GM19455 (cell line): ENCODE data around the gene MBLAC1.
A peak's percentile ranks its signal among the peaks of the same experiment; 100 is the strongest.

ENCODE experiments used
- ATAC-seq: cut with Tn5 transposase; IDR thresholded peaks from one replicate; pipeline ENCODE4 v1.9.1; 2021; ENCODE audit not compliant: unreplicated experiment

MBLAC1 gene

DNA sequence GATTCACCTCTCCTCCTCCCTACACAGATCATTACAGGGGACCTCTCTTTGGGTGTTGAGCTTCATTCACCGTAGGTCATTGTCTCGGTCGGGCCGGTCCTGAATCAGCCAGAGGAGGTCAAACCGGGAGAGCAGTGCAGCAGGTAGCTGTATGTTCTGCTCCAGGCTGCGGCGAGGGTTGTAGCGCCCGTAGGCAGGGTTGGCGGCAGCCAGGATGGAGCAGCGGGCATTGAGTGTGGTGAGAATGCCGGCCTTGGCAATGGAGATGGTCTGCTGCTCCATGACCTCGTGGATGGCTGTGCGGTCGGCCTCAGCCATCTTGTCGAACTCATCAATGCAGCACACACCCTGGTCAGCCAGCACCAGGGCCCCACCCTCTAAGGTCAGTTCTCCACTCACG, 31.1 kb upstream of the MBLAC1 start:
- no peak for ATAC-seq

DNA sequence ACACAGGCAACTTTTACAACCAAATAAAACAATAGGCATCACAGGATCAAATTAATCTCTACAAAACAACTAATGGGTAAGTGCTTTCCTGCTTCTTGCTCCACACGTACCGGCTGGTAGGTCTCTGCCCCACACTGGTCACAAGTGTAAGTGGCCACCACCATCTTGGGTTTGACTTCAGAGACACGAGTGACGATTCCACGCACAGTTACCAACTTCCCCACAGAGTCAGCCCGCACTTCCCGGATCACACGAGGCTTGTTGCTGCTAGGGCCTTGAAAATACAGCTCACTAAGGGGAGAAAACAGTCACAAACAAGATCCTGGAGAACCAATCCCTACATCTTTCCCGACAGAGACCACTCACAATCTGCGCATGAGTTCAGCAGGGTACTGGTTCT, 27.9 kb upstream of the MBLAC1 start:
- no peak for ATAC-seq

DNA sequence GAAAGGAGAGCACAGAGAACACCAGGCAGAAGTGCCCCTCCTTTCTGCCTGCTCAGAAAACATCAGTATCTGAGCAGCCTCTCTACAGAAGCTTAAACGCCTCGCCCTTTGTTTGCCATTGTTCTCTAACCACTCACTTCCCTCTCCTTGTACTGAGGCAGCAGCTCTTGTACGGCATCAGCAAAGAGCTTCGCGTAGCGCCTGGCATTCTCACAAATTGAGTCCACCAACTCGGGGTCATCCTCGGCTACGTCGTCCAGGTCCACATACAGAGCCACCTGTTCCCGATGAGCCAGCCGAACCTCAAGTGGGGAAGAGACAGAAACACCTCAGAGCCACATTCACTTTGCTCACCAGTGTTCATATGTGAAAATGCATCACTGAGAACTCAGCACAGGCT, 27.3 kb upstream of the MBLAC1 start:
- ATAC-seq: no peak

DNA sequence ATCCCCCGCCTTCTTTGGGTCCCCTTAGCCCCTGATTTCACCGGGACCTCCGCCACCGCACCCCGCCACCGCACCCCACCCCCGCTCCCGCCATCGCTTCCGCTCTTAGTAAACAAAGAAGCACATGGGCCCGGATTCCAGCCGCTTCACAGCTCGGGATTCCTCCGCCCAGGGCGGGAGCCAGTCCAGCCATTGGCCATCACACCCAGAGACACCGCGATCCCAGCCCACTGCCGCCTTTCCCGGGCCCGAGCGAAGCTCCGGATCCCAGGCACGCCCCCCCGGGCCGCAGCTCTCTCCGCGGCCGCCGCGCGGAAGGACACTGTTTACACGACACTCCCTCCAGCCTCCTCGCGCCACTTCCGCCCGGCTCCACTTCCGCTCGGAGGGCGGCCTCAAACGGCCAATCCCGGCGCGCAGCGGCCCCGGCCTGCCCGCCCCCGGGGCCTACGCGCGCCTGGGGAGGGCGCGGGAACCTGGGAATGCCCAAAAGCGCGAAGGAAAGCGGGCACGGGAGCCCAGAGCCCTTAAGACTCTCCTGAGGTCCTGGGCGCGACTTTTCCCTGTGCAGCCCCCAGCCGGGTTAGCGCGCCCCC, 26.2 kb upstream of the MBLAC1 start:
- peak; percentile 61 for ATAC-seq

DNA sequence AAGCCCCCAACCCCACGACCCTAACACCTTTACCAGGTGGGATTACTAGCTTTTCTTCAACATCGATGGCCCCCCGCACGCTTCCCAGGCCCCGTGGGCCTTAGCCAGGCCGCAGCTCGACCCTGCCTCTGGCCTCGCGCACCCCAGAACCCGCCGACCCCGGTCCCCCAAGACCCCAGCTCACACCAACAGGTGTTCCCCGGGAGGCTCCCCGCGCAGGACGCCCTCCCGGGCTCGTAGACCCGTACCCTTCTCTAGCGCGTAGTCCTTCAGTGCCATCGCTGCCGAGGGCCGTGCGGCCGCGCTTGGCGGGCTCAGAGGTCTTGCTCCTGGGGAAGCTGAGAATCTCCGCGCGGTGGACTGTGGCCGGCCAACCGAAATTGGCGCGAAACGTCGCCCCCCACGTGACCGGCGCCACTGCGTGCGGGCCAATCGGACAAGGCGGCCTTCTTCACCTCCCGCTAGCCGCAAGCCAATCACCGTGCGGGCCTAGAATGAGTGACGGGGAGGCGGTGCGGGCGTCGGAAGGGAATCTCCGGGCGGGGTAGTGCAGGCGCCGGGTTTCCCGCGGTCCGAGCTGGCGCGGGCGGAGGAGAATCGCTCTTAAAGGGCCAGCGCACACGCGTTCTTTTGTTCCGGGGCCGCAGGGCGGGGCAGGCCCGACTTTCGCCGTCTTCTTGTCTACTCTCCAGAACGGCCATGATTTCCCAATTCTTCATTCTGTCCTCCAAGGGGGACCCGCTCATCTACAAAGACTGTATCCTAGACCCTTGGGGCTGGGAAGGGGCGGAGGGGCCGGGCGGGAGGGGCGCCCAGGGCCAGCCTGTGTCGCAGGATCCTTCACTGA, 25.5 kb upstream of the MBLAC1 start, which contains the start of the genes AP4M1 and MCM7:
Gene AP4M1, plus strand, starts transcription at position 628 of the 847 bp plus-strand sequence. Its CDS starts 72 bp downstream, at position 700.
Gene MCM7, minus strand, starts transcription at position 382 of the 847 bp plus-strand sequence. Its CDS starts 103 bp downstream, at position 279.
- ATAC-seq: peak; percentile 86

DNA sequence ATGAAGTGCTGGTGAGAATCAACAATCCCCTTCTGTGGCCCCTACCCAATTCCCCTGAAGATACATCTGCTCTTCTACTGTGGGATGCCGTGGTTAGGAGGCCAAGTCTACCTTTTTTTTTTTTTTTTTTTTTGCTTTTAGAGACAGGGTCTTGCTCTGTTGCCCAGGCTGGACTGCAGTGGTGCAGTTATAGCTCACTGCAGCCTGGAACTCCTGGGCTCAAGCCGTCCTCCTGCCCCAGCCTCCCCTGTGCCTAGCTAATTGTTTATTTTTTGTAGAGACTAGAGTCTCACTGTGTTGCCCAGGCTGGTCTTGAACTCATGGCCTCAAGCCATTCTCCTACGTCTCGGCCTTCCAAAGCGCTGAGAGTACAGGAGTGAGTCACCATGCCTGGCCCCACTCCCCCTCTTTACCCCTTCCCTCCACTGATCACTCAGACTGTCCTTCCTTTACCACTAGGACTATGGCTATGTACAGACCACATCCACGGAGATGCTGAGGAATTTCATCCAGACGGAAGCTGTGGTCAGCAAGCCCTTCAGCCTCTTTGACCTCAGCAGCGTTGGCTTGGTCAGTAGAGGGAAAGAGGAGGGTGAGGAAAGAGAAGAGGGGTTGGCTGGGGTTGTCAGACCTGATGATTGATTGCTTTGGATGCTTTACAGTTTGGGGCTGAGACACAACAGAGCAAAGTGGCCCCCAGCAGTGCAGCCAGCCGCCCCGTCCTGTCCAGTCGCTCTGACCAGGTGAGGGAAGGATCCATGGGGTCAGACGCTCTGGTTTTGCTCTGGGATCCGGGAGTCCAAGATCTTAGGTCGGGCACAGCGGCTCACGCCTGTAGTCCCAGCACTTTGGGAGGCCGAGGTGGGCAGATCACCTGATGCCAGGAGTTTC, 23.6 kb upstream of the MBLAC1 start:
- ATAC-seq: no peak

DNA sequence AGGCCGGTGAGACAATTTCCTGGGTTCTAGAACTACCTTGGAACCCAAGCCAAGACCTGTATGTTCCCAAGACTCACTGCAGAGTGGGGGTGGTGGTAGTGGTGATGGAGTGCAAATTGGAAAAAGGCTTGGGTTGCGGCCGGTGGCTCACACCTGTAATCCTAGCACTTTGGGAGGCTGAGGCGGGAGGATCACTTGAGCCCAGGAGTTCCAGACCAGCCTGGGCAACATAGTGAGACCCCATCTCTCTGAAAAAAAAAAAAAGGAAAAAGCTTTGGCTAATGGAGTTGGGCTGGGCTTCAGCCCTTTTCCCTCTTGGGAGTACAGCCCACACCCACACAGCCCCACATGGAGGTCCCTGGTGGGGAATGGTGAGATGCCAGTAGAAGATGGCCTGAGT, 21.2 kb upstream of the MBLAC1 start:
- ATAC-seq: no peak

DNA sequence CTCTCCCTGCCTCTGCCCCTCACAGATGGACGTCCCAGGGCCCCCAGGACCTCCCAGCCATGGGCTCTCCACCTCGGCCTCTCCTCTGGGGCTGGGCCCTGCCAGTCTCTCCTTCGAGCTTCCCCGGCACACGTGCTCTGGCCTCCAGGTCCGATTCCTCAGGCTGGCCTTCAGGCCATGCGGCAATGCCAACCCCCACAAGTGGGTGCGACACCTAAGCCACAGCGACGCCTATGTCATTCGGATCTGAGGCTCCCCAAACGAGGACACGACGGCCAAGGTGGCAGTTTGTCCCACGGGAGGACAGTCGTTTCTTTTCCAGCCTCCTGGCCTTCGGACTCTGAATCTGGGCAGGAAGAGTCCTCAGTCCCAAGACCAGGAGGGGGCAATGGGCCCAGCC, 20.1 kb upstream of the MBLAC1 start:
- no peak for ATAC-seq

DNA sequence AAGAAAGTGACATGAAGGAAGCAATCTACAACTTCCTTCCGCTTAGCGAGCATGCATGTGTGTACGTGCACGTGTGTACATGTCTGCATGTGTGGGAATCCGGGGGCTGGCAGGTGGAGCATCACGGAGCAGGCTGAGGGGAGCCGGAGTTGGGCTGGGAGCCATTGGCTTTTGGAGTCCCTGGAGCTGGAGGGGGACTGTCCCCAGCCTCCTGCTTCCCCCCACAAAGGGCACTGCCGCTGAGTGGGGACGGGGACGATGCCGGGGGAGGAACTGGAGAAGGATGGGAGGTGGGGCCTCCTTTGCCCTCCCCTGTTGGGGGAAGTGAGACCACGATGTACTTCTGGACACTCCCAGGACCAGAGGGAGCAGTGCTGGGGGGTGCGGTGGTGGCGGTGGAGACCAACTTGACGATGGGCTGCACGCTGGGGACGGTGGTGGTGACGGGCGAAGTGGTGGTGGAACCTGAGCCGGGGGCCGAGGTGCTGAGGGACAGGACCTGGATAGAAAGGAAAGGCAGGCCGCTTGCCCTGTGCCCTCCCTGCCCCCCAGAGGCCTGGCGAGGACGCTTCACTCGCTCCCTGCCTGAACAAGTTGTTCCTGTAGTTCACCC, 19.5 kb upstream of the MBLAC1 start:
- ATAC-seq: no peak

DNA sequence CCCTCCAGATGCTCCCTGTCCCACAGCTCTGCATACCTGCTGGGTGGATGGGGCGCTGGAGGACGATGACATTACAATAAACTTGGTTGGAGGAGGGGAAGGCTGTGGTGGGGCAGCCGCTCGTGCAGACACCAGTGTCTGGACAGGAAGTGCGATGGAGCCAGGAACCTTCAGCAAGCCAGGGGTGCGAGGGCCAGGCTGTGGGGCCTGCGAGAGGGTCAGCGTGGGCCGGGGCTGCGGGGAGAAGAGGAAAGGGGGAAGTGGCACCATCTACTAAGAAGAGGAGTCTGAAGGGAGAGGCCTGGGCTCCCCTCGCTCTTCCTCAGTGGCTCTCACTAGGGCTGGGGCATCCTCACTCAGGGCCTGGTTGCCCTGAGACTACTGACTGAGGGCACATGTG, 18.9 kb upstream of the MBLAC1 start:
- no peak for ATAC-seq

GRCh38 chr7:100109521-100110163, 17.1 kb upstream of the MBLAC1 start:
- no peak for ATAC-seq

- no peak for ATAC-seq
These were observed 15.6 kb upstream of the MBLAC1 start for GRCh38 chr7:100111156-100111555.

DNA sequence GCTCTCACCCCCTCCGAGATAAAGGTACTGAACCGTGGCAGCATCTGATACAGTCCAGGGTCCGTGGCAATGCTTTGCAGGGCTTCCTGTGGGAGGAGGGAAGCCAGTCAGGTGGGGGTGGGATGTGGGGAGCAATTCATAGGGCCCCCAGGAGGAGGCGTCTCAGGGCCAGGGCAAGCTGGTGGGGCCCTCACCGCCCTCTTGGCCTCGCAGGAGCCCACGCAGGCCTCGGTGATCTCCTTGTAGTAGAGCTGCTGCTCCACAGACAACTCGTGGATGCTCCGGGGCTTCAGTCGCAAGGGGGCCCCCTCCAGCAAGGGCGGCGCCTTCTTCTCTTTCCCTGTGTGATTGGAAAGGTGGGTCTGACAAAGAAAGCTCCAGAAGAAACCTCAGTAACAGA, 14.9 kb upstream of the MBLAC1 start:
- no peak for ATAC-seq

DNA sequence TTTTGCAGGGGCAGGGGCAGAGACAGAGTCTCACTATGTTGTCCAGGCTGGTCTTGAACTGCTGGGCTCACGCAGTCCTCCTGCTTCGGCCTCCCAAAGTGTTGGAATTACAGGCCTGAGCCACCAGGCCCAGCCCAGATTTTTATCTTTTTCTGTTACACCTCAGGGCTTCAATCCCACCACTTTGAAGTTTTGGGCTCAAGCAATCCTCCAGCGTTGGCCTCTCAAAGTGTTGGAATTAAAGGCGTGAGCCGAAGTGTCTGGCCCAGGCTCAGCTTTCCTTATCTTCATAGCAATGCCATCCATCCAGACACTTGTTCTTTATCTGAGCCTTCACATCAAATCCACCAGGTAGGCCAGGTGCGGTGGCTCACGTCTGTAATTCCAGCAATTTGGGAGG, 11.7 kb upstream of the MBLAC1 start:
- no peak for ATAC-seq

DNA sequence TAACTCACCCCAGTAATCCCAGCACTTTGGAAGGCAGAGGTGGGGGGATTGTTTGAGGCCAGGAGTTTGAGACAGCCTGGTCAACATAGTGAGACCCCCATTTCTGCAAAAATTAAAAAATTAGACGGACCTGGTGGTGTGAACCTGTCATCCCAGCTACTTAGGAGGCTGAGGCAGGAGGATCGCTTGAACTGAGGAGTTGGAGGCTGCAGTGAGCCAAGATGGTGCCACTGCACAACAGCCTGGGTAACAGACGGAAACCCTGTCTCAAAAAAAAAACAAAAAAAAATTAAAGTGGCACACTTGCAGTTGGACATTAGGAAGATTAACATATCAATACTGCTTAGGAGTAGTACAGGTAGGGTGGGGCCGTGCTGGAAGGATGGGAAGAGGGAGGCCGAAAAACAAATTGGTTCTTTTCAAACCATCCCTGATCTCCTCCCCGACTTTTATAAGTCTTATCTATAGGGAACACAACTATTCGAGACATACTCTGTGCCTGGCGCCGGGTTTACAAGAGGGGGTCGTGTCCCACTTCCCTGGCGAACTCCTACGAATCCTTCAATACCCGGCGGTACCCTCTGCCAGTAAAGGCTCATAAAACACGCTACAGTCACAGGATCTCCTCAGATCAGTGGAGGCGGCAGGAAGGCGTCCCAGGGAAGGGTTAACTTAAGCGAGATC, 8.2 kb upstream of the MBLAC1 start:
- no peak for ATAC-seq

- ATAC-seq: peak; percentile 64
These were observed 7.4 kb upstream of the MBLAC1 start, which contains the start of the genes CNPY4 and TAF6 for GRCh38 chr7:100119072-100119969. Gene CNPY4, plus strand, starts transcription at chr7:100119634. Its CDS starts 111 bp downstream, at chr7:100119745. Gene TAF6, minus strand, starts transcription at chr7:100119358. Its CDS starts 5,149 bp downstream, at chr7:100114209.

GRCh38 chr7:100119970-100120732, 6.6 kb upstream of the MBLAC1 start:
- ATAC-seq: peak; percentile 41

DNA sequence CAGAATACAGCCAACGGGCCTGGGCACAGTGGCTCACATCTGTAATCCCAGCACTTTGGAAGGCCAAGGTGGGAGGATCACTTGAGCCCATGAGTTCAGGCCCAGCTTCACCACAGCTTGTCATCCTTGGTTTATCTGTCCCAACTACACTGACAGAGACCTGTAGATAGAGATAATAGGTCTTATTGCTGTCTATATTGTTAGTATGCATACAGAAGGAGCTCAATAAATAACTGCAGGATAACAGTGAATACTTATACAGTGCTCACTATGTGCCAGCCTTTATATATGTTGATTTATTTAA, 6.1 kb upstream of the MBLAC1 start:
- no peak for ATAC-seq
